GM23248 (cell line): Measurements from ENCODE around the gene MLLT10.

Experiments
- EZH2 ChIP-seq: fragments of 200-600 bp; sonication (generic); IDR thresholded peaks from 2 replicates; pipeline ENCODE4 v1.6.1; 2018; ENCODE audit warnings: antibody characterized with exemption, mild to moderate bottlenecking; ENCODE audit not compliant: insufficient read depth, poor library complexity, severe bottlenecking
- EZH2phosphoT487 ChIP-seq: fragments of 200-600 bp; sonication (generic); IDR thresholded peaks from 2 replicates; pipeline ENCODE4 v1.6.1; 2018; ENCODE audit warnings: antibody characterized with exemption, moderate library complexity, mild to moderate bottlenecking, low read depth; ENCODE audit not compliant: insufficient read depth

DNA sequence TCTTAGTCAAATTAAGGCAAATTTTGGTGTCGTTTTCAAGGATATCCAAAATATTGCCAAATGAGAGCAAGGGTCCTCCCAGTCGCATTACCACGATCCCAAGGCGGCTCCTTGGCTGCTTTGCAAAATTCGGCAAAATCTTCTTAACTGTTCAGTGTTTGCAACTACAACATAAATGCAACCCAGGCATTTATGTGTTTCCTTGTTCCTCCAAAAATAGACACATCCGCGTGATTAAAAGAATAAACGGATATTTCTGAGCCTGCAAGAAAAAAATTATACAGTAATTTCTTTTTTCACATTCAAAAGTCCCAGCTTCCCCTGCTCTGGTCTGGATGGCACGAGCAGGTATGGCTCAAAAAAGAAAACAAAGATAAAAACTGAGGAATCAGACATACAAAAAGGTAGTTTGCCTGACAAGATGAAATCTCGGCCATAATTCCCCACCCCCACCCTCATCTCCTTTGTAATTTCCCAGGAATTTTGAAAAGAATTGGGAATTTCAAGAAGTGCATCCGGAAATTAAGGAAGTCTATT lies 14.6 kb upstream of the MLLT10 start:
- TF ChIP-seq EZH2 (no peak), EZH2phosphoT487 (no peak)
